ENCODE measurements around the gene WFS1. TPM values are rescaled to one million over a fixed set of nuclear protein-coding genes. Genes with fewer than 3 reads are reported as not detected.

The WFS1 gene
- total and polyA plus RNA-seq, 7 donors = 5.9 to 13.3 (median 8.8) TPM

- TF ChIP-seq, protein P1, sequence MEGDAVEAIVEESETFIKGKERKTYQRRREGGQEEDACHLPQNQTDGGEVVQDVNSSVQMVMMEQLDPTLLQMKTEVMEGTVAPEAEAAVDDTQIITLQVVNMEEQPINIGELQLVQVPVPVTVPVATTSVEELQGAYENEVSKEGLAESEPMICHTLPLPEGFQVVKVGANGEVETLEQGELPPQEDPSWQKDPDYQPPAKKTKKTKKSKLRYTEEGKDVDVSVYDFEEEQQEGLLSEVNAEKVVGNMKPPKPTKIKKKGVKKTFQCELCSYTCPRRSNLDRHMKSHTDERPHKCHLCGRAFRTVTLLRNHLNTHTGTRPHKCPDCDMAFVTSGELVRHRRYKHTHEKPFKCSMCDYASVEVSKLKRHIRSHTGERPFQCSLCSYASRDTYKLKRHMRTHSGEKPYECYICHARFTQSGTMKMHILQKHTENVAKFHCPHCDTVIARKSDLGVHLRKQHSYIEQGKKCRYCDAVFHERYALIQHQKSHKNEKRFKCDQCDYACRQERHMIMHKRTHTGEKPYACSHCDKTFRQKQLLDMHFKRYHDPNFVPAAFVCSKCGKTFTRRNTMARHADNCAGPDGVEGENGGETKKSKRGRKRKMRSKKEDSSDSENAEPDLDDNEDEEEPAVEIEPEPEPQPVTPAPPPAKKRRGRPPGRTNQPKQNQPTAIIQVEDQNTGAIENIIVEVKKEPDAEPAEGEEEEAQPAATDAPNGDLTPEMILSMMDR (IDR thresholded peaks at IDR 0.05) = no peak
- WGBS, 3 donors = 53 to 60% (median 56%) methylated on average over 9 of the region's 9 CpGs
- ATAC-seq = no peak
- H3K27ac ChIP-seq = no peak overlapping the region
- H3K4me1 ChIP-seq = no peaks in the 10 kb centered on the region
- H3K27me3 ChIP-seq (ENCODE audit: insufficient read depth in 3 of 3, low read length in 2 of 3) = peaks cover 0 to 47% (median 6%) of the 10 kb centered on the region in 3 donors
- no peaks in the 10 kb centered on the region for H3K36me3 ChIP-seq (ENCODE audit: insufficient read depth in 1 of 2, low read depth in 1 of 2)
- intact Hi-C loops (cut with DNase I) = no loop called here
- no peak for DNase-seq
- H3K9me3 ChIP-seq = no peaks in the 10 kb centered on the region
- no peak overlapping the region for H3K4me3 ChIP-seq
These were observed 70.9 kb downstream of the WFS1 start for GRCh38 chr4:6340446-6341015.

GRCh38 chr4:6341696-6342095 is 72.0 kb downstream of the WFS1 start:
- no peaks in the 10 kb centered on the region for H3K9me3 ChIP-seq
- H3K36me3 ChIP-seq (ENCODE audit: insufficient read depth in 1 of 2, low read depth in 1 of 2) = no peaks in the 10 kb centered on the region
- TF ChIP-seq, protein P1 (IDR thresholded peaks at IDR 0.05) = no peak
- intact Hi-C loops (cut with DNase I) = no loop called here
- no peak overlapping the region for H3K27ac ChIP-seq
- WGBS, 3 donors = 39 to 48% (median 42%) methylated on average over 6 of the region's 6 CpGs
- H3K27me3 ChIP-seq (ENCODE audit: insufficient read depth in 3 of 3, low read length in 2 of 3) = peaks cover 0 to 47% (median 6%) of the 10 kb centered on the region in 3 donors
- no peaks in the 10 kb centered on the region for H3K4me1 ChIP-seq
- no peak for ATAC-seq
- H3K4me3 ChIP-seq = no peak overlapping the region
- no peak for DNase-seq

DNA sequence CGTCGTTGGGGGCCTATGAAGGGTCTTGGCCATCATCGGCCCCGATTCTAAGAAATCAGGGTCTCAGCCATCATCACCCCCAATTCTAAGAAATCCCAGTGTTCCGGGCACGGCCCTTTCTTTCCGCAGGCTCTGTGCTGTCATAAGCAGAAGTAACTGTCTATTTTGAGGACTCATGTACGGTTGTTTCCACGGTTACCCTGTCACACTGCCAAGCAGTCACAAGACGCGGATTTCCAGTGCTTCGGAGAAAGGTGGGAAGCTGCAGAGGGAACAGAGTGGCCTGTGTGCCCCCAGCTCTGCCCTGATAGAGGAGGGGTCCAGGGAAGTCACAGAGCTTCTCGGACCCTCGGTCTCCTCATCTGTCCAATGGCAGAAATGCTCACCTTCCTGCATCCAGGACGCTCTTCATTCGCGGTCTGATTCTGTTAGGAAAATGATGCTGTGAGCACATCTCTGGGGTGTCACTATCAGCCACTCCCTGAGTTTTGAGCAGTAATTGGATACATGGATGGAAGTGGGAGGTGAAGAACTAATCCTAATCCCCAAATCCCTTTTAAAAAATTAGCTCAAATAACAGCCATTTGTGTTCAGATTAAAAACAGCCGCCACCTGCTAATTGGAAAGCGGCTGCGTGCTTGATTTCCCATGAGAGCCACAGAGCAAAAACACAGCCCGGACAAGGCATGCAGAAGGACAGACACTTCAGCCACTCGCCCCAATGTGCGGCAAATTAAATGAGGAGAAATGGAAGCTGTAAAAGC is 73.1 kb downstream of the WFS1 start:
- 38 to 45% (median 42%) methylated on average over 23 of the region's 23 CpGs for WGBS, 3 donors
- intact Hi-C loops (cut with DNase I) = no loop called here
- Histone ChIP-seq H3K36me3 (ENCODE audit: insufficient read depth in 1 of 2, low read depth in 1 of 2) (no peaks in the 10 kb centered on the region), H3K27ac (no peak overlapping the region), H3K27me3 (ENCODE audit: insufficient read depth in 3 of 3, low read length in 2 of 3) (peaks cover 0 to 44% (median 6%) of the 10 kb centered on the region in 3 donors), H3K9me3 (no peaks in the 10 kb centered on the region), H3K4me3 (no peak overlapping the region), H3K4me1 (no peaks in the 10 kb centered on the region)
- DNase-seq (peak in 1 of 2 donors; percentile 37), ATAC-seq (no peak)
- TF ChIP-seq, protein P1 (IDR thresholded peaks at IDR 0.05) = no peak

GRCh38 chr4:6343939-6344408 is 74.3 kb downstream of the WFS1 start:
- intact Hi-C loops (cut with DNase I) = no loop called here
- Histone ChIP-seq H3K9me3 (no peaks in the 10 kb centered on the region), H3K36me3 (ENCODE audit: insufficient read depth in 1 of 2, low read depth in 1 of 2) (no peaks in the 10 kb centered on the region), H3K4me1 (no peaks in the 10 kb centered on the region), H3K4me3 (no peak overlapping the region), H3K27me3 (ENCODE audit: insufficient read depth in 3 of 3, low read length in 2 of 3) (peaks cover 0 to 44% (median 6%) of the 10 kb centered on the region in 3 donors), H3K27ac (no peak overlapping the region)
- 41 to 65% (median 53%) methylated on average over 11 of the region's 11 CpGs for WGBS, 3 donors
- DNase-seq (no peak), ATAC-seq (no peak)
- TF ChIP-seq, protein P1 (IDR thresholded peaks at IDR 0.05) = no peak
